Heart right ventricle (tissue), 16 donors: ENCODE results near the gene HIVEP3. TPM values are rescaled to one million over a fixed set of nuclear protein-coding genes. Genes with fewer than 3 reads are reported as not detected.

Source experiments
- ATAC-seq, 8 donors: fragments of 200-7000 bp; cut with Tn5 transposase; one replicate each; pipeline ENCODE4 v1.9.1; 2020; ENCODE audit warnings: mild to moderate bottlenecking in 8 of 8, moderate library complexity in 8 of 8, moderate number of reproducible peaks in 1 of 8
- DNase-seq, 2 donors: peaks; one replicate each; pipeline ENCODE4 v3.0.0-alpha.2; 2020
- H3K27ac ChIP-seq, 10 donors: fragments of 200-600 bp; sonication (generic) in 2 of 10; one replicate each; pipeline versions ENCODE4 v1.5.0 to v1.8.0; 2020 to 2022; ENCODE audit warnings: mild to moderate bottlenecking in 3 of 10
- H3K27me3 ChIP-seq, 7 donors: fragments of 200-600 bp; one replicate each; pipeline ENCODE4 v1.8.0; 2021 to 2022; ENCODE audit warnings: mild to moderate bottlenecking in 2 of 7
- H3K36me3 ChIP-seq, 9 donors: fragments of 200-600 bp; sonication (generic) in 1 of 9; one replicate each; pipeline versions ENCODE4 v1.5.0 to v1.8.0; 2020 to 2022; ENCODE audit warnings: mild to moderate bottlenecking in 2 of 9
- H3K4me1 ChIP-seq, 9 donors: fragments of 200-600 bp; sonication (generic) in 1 of 9; one replicate each; pipeline versions ENCODE4 v1.5.0 to v1.8.0; 2020 to 2022; ENCODE audit warnings: mild to moderate bottlenecking in 4 of 9
- H3K4me3 ChIP-seq, 10 donors: fragments of 200-600 bp; sonication (generic) in 2 of 10; one replicate each; pipeline versions ENCODE4 v1.5.0 to v1.8.0; 2020 to 2022; ENCODE audit warnings: mild to moderate bottlenecking in 7 of 10, moderate library complexity in 2 of 10
- H3K9me3 ChIP-seq, 11 donors: fragments of 200-600 bp in 10 of 11; sonication (generic) in 2 of 11; one replicate each; pipeline versions ENCODE4 v1.5.0 to v1.8.0; 2013 to 2022; ENCODE audit warnings: mild to moderate bottlenecking in 2 of 11, control low read depth in 1 of 11, moderate library complexity in 1 of 11
- CTCF ChIP-seq, 9 donors: fragments of 200-600 bp; sonication (generic) in 2 of 9; IDR thresholded peaks; one replicate each; pipeline versions ENCODE4 v1.5.0 to v1.8.0; 2021 to 2022; ENCODE audit warnings: antibody characterized with exemption in 9 of 9, mild to moderate bottlenecking in 5 of 9, moderate library complexity in 1 of 9
- WGBS, 2 donors: extraction: QIAGEN DNeasy Blood & Tissue Kit; methylation state at CpG; one replicate each; pipeline ENCODE4 v1.1.7; 2013; ENCODE audit warnings: inconsistent platforms in 1 of 2; 5-methylcytosine and 5-hydroxymethylcytosine counted together
- intact Hi-C, 10 donors: fragments of 100-400 bp; cut with DNase I; formaldehyde crosslinking; loops; one replicate each; pipeline versions ENCODE4 v1.11.1 to v1.14.2; 2022
- polyA plus RNA-seq, 2 donors: library from polyadenylated mRNA; stranded (reverse); fragments of 200-250 nt; gene quantifications; one replicate each; pipeline ENCODE4 v1.2.3, GENCODE V29; 2013
- total RNA-seq, 10 donors: library from RNA; stranded (reverse); fragmentation: NEBNext Ultra II Directional in 3 of 10; extraction: Animal tissue kit (Norgen Biotek cat#: 25700) in 3 of 10; gene quantifications; one replicate each; pipeline versions ENCODE4 v1.2.1 to v1.2.4, GENCODE V29; 2021 to 2023
- donor health status: Arrhythmogenic right ventricular cardiomyopathy.
- donor health status: ischemic (EF 13 %, LVEDD 7.1; RV severe dilation, severe dysfunction).
- donor health status: healthy with polysubstance abuse.
- donor health status: DM: no; HTN: yes; CAD: no.
- donor health status: DM: no; HTN: no; CAD: no.
- donor health status: ischemic (EF 25% LVEDD 6.9; RV normal size, moderate dysfunction).
- donor health status: ischemic (EF 25% LVEDD 5.7; RV mildly dilated, moderate dysfunction).
- donor health status: healthy.
- donor health status: DM: yes; HTN: yes; CAD: no.
- donor health status: Ischemic cardiomyopathy.
- donor health status: ischemic (EF 35%, LVEDD 5.7; RV mildly dilated, moderate dysfunction).
- donor health status: nonischemic (EF 11% LVEDD 7.7; RV severe dilation, severe dysfunction).
- donor health status: DM: yes; HTN: yes; CAD: no.
- donor health status: PGD.
- donor health status: ischemic (EF 29% LVEDD 5.4; RV normal size, mild dysfunction).
- donor health status: nonischemic (EF 23%, LVEDD 6.1; RV moderate dilation, normal function).

HIVEP3 gene
- total and polyA plus RNA-seq, 12 donors = 2.6 to 7.5 (median 5.2) TPM

DNA sequence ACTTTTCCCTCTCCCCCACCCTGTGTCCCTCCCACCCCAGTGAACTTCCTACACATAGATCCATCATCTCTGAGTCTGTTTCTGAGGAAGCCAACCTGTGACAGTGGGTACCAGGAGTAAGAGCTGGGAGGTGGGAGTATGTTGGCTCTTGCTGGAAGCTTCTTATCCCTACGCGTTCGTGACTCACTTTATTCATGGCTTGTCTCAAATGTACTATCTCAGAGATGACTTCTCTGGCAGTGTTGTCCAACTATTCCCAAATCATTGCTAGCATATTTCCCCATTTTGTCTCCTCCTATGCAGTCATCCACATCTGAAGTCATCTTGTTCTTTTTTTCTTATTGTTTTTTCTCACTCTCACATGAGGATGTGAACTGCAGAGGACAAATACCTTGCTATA is 88.0 kb downstream of the HIVEP3 start:
- WGBS, 2 donors = 80 to 83% methylated on average over 3 of the region's 3 CpGs
- Histone ChIP-seq H3K4me1 (peaks cover 2 to 22% (median 14%) of the 10 kb centered on the region in 9 donors), H3K27ac (no peak overlapping the region), H3K27me3 (no peaks in the 10 kb centered on the region), H3K9me3 (no peaks in the 10 kb centered on the region), H3K4me3 (no peak overlapping the region), H3K36me3 (no peaks in the 10 kb centered on the region)
- no peak for TF ChIP-seq CTCF (IDR thresholded peaks at IDR 0.05)
- no peak for DNase-seq
- peak in 1 of 8 donors; percentile 9 for ATAC-seq
- intact Hi-C loops = no loop called here

DNA sequence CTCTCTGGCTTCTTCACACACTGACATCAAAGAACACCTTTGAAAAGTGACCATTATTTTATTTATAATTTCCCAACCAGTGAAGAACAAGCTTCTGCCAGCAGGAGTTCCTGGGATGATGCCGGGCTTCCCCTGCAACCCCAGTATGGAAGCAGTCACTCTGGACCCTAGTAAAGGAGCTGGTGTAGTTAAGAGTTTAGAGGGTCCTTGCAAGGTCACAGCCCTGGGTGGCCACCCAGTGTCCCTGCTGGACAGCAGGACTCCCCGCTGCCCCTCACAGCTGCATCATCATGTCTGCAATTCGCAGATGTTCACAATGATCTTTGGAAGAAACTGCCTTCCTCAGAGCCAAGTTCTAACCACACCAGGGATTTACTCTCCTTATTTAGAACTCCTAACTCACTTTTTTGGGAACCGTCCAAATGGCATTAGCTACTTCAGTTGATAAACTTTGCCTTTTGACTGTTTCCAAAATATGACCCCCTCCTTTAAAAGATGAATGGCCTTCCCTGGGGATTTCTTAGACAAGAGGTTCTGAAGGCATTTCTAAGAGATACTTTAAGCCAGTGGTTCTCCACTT is 90.6 kb downstream of the HIVEP3 start:
- intact Hi-C loops = loop anchor here in 1 of 10 donors (10.0 kb wide), 1 partner anchor 347 kb away; no protein-coding TSS in a partner anchor
- no peak overlapping the region for H3K4me3 ChIP-seq
- H3K9me3 ChIP-seq = no peaks in the 10 kb centered on the region
- H3K27ac ChIP-seq = no peak overlapping the region
- no peaks in the 10 kb centered on the region for H3K36me3 ChIP-seq
- DNase-seq (peak in 1 of 2 donors; percentile 26), ATAC-seq (peak; percentile 20 to 60 (median 42))
- 34 to 43% methylated on average over 4 of the region's 4 CpGs for WGBS, 2 donors
- TF ChIP-seq CTCF (IDR thresholded peaks at IDR 0.05) = no peak
- H3K27me3 ChIP-seq = no peaks in the 10 kb centered on the region
- H3K4me1 ChIP-seq = peaks cover 8 to 36% (median 26%) of the 10 kb centered on the region in 9 donors

DNA sequence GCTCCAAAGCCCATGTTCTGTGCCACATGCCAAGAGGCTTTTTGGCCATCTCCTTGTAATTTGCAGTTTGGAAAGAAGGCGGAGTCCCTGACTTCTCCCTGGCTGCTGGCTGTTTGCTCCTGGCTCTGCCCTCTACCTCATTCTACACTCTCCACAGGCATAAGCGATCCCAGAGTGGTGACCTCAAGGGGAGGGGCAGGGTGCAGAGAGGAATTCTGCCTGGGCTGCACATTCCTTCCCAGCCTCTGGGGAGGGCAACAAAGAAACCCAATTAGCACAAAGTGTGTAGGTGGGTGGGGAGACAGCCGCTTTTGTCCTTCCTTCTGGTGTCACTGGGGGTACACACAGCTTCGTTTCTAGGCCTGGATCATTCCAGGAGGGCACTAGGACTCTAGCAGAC is 95.3 kb downstream of the HIVEP3 start:
- ATAC-seq (peak; percentile 55 to 95 (median 79)), DNase-seq (peak in 1 of 2 donors; percentile 40)
- intact Hi-C loops = loop anchor here in 1 of 10 donors (10.0 kb wide), 1 partner anchor 351 kb away; no protein-coding TSS in a partner anchor
- Histone ChIP-seq H3K27ac (peak overlapping the region in 2 of 10 donors; percentile 2 to 41), H3K9me3 (no peaks in the 10 kb centered on the region), H3K4me1 (peaks cover 9 to 35% (median 23%) of the 10 kb centered on the region in 9 donors), H3K4me3 (no peak overlapping the region), H3K36me3 (no peaks in the 10 kb centered on the region), H3K27me3 (no peaks in the 10 kb centered on the region)
- no peak for TF ChIP-seq CTCF (IDR thresholded peaks at IDR 0.05)
- 39 to 48% methylated on average over 4 of the region's 4 CpGs for whole genome bisulfite sequencing, 2 donors

- H3K27ac ChIP-seq = peak overlapping the region in 1 of 10 donors; percentile 41
Observed at GRCh38 chr1:41822866-41823265, 95.9 kb downstream of the HIVEP3 start.

More at GRCh38 chr1:41822866-41823265, 95.9 kb downstream of the HIVEP3 start:
- 91 to 94% methylated on average over 3 of the region's 3 CpGs for WGBS, 2 donors
- no peak for ATAC-seq
- intact Hi-C loops = loop anchor here in 1 of 10 donors (10.0 kb wide), 1 partner anchor 352 kb away; no protein-coding TSS in a partner anchor
- H3K9me3 ChIP-seq = no peaks in the 10 kb centered on the region
- H3K4me1 ChIP-seq = peaks cover 9 to 29% (median 17%) of the 10 kb centered on the region in 9 donors
- no peaks in the 10 kb centered on the region for H3K36me3 ChIP-seq
- TF ChIP-seq CTCF (IDR thresholded peaks at IDR 0.05) = no peak
- DNase-seq = no peak
- no peaks in the 10 kb centered on the region for H3K27me3 ChIP-seq
- no peak overlapping the region for H3K4me3 ChIP-seq
